BJ (cell line): Measurements from ENCODE around the gene WNT3. TPM values are rescaled to one million over a fixed set of nuclear protein-coding genes. Genes with fewer than 3 reads are reported as not detected.

Experiments
- CTCF ChIA-PET: fragments of 350-600 bp; formaldehyde crosslinking; extraction: SDS; loops from one replicate; lab custom pipeline; 2021; ENCODE audit warnings: antibody characterized with exemption, inconsistent platforms; lab: Yijun Ruan, JAX
- POLR2A ChIA-PET: fragments of 300-600 bp; sonication (Branson Sonifier 250); formaldehyde crosslinking; extraction: SDS; loops from one replicate; lab custom pipeline; 2021; ENCODE audit warnings: antibody characterized with exemption; lab: Charles Lee
- DNase-seq: peaks from one replicate; pipeline ENCODE4 v3.0.0-alpha.2; 2011; ENCODE audit warnings: low read depth
- H3K27me3 ChIP-seq: 2 replicates; pipeline ENCODE4 v1.6.0; 2011; ENCODE audit warnings: low read length; ENCODE audit not compliant: control insufficient read depth, insufficient read depth
- H3K36me3 ChIP-seq: 2 replicates; pipeline ENCODE4 v1.5.1; 2011; ENCODE audit warnings: low read length; ENCODE audit not compliant: control insufficient read depth, insufficient read depth
- H3K4me3 ChIP-seq: 2 replicates; pipeline ENCODE4 v1.5.1; 2011; ENCODE audit warnings: low read depth, mild to moderate bottlenecking, control low read depth, low read length
- CTCF ChIP-seq: IDR thresholded peaks from 2 replicates; pipeline ENCODE4 v1.5.1; 2011; ENCODE audit warnings: low read depth, mild to moderate bottlenecking, control low read depth, inconsistent platforms, low read length, moderate library complexity; ENCODE audit not compliant: insufficient read depth
- polyA plus RNA-seq: library from polyadenylated mRNA; depleted of rRNA; stranded (reverse); fragments of >200 nt; gene quantifications from 2 replicates; pipeline ENCODE4 v1.2.3, GENCODE V29; 2011

WNT3 gene
- polyA plus RNA-seq, 1 experiment: 2.8 TPM

GRCh38 chr17:46768540-46768870, 50.0 kb downstream of the WNT3 start:
- ChIA-PET CTCF (interaction anchor here (1.2 to 1.4 kb wide), 2 partner anchors 10 to 65 kb away, joined by 3 to 5 read pairs; no protein-coding TSS in a partner anchor), POLR2A (no interaction called here)
- no peak for TF ChIP-seq CTCF
- H3K4me3 ChIP-seq: no peak overlapping the region
- no peaks in the 10 kb centered on the region for H3K27me3 ChIP-seq
- peaks cover 2% of the 10 kb centered on the region; the same call in 1 of the 2 replicates for H3K36me3 ChIP-seq
- DNase-seq: no peak

- TF ChIP-seq CTCF: no peak
- ChIA-PET CTCF (interaction anchor here (0.6 to 1.4 kb wide), 4 partner anchors 8 to 600 kb away, joined by 3 to 4 read pairs (median 3); no protein-coding TSS in a partner anchor), POLR2A (no interaction called here)
- H3K4me3 ChIP-seq: no peak overlapping the region
- H3K27me3 ChIP-seq: no peaks in the 10 kb centered on the region
- H3K36me3 ChIP-seq: peaks cover 2% of the 10 kb centered on the region; the same call in 1 of the 2 replicates
- no peak for DNase-seq
These were observed 51.7 kb downstream of the WNT3 start for GRCh38 chr17:46766493-46767491.

- no peaks in the 10 kb centered on the region for H3K27me3 ChIP-seq
- no peak for DNase-seq
- TF ChIP-seq CTCF: no peak
- H3K4me3 ChIP-seq: no peak overlapping the region
- POLR2A ChIA-PET: no interaction called here
- CTCF ChIA-PET: interaction anchor here (0.7 to 2.2 kb wide), 5 partner anchors 16 to 76 kb away, joined by 3 to 6 read pairs (median 5); no protein-coding TSS in a partner anchor
- peaks cover 2% of the 10 kb centered on the region; the same call in 1 of the 2 replicates for H3K36me3 ChIP-seq
These were observed 53.0 kb downstream of the WNT3 start for GRCh38 chr17:46765453-46765852.

GRCh38 chr17:46764709-46765401, 53.6 kb downstream of the WNT3 start:
- Histone ChIP-seq H3K36me3 (peaks cover 2% of the 10 kb centered on the region; the same call in 1 of the 2 replicates), H3K27me3 (no peaks in the 10 kb centered on the region), H3K4me3 (no peak overlapping the region)
- ChIA-PET CTCF (interaction anchor here (0.7 to 2.2 kb wide), 6 partner anchors 15 to 77 kb away, joined by 3 to 6 read pairs (median 5); no protein-coding TSS in a partner anchor), POLR2A (no interaction called here)
- DNase-seq: peak; percentile 81
- TF ChIP-seq CTCF: no peak
